Measurements from ENCODE around the gene USP22. TPM values are rescaled to one million over a fixed set of nuclear protein-coding genes. Genes with fewer than 3 reads are reported as not detected.

The USP22 gene
- total and polyA plus RNA-seq, 2 of the 4 experiments (the other 2 are of a cell fraction) = 161 to 319 TPM

DNA sequence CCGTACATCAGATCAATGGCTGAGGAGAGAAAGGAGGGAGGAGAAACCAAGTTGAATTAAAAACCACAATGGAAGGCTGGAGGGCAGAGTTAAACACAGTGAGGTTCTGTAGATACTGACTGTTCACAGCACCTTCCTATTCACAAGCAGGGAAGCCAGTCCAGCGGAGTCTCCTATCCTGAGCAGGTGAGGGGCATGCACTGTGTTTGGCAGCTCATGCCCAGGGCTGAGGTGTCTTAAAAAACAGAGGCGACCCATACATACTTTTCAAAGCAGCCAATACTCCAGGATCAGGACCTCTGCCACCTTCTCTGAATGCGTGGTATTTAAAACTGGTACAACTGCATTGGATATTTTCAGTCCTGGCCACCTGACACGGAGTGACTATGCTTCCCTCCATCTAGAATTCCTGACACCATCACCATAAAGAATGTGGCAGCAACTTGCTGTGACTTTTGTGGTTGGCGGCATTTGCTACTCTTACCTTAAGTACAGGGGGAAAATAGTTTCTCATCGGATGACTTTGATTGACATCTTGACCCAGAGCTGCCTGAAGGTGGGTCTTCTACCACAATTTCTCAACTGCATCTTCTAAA lies 21.5 kb downstream of the USP22 start:
- Histone ChIP-seq H4K91ac (ENCODE audit: insufficient read depth, low read depth, low read length) (no peak overlapping the region), H3K36me3 (ENCODE audit: control insufficient read depth, insufficient read depth, low read length) (peaks cover 71% of the 10 kb centered on the region), H3K56ac (ENCODE audit: extremely low read depth, insufficient read depth, low read length) (no peak overlapping the region), H3K4ac (ENCODE audit: low read depth, low read length) (no peak overlapping the region), H2BK15ac (ENCODE audit: low read depth, low read length) (no peak overlapping the region), H2AK9ac (replicated peaks; ENCODE audit: low read depth, low read length, poor library complexity) (no peak overlapping the region), H3K18ac (ENCODE audit: low read depth, low read length) (no peak overlapping the region), H3K9me3 (ENCODE audit: control insufficient read depth, insufficient read depth, low read length) (no peaks in the 10 kb centered on the region), H3K14ac (replicated peaks; ENCODE audit: low read depth, low read length) (no peak overlapping the region), H4K8ac (ENCODE audit: low read depth in 2 of 2, low read length in 2 of 2) (no peak overlapping the region), H3K23ac (ENCODE audit: low read depth, low read length) (no peak overlapping the region), H3K9me1 (ENCODE audit: insufficient read depth, low read length) (peaks cover 23% of the 10 kb centered on the region), H2BK120ac (ENCODE audit: low read depth, low read length) (no peak overlapping the region), H3K4me2 (ENCODE audit: low read depth, low read length) (no peak overlapping the region), H3K9ac (ENCODE audit: low read depth, low read length) (no peak overlapping the region), H3K4me3 (ENCODE audit: insufficient read depth, low read depth, low read length) (no peak overlapping the region), H2BK20ac (ENCODE audit: low read depth, low read length) (no peak overlapping the region), H2AK5ac (ENCODE audit: low read depth, low read length) (no peak overlapping the region), H2AFZ (replicated peaks; ENCODE audit: low read length, poor library complexity) (no peak overlapping the region), H3K79me1 (ENCODE audit: low read depth in 1 of 2, low read length in 2 of 2) (peaks cover 38 to 75% of the 10 kb centered on the region in 2 experiments), H2BK5ac (ENCODE audit: low read depth, low read length, poor library complexity, severe bottlenecking) (no peak overlapping the region), H4K20me1 (ENCODE audit: insufficient read depth, low read length) (peaks cover 100% of the 10 kb centered on the region), H4K5ac (ENCODE audit: low read depth, low read length) (no peak overlapping the region), H3K27ac (ENCODE audit: insufficient read depth, low read length) (no peak overlapping the region), H3K27me3 (ENCODE audit: control insufficient read depth, insufficient read depth, low read length) (no peaks in the 10 kb centered on the region), H3K4me1 (ENCODE audit: control insufficient read depth, insufficient read depth, low read length) (peaks cover 6% of the 10 kb centered on the region)
- WGBS, 2 experiments (ENCODE audit: extremely low coverage in 2 of 2, insufficient read length in 1 of 2) = no CpG with 5 or more reads among the region's 7 CpGs
- TF ChIP-seq, protein P1, sequence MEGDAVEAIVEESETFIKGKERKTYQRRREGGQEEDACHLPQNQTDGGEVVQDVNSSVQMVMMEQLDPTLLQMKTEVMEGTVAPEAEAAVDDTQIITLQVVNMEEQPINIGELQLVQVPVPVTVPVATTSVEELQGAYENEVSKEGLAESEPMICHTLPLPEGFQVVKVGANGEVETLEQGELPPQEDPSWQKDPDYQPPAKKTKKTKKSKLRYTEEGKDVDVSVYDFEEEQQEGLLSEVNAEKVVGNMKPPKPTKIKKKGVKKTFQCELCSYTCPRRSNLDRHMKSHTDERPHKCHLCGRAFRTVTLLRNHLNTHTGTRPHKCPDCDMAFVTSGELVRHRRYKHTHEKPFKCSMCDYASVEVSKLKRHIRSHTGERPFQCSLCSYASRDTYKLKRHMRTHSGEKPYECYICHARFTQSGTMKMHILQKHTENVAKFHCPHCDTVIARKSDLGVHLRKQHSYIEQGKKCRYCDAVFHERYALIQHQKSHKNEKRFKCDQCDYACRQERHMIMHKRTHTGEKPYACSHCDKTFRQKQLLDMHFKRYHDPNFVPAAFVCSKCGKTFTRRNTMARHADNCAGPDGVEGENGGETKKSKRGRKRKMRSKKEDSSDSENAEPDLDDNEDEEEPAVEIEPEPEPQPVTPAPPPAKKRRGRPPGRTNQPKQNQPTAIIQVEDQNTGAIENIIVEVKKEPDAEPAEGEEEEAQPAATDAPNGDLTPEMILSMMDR (conservative IDR thresholded peaks at IDR 0.05; ENCODE audit: low read depth, low read length) = no peak
- TF ChIP-seq USF2 (IDR thresholded peaks at IDR 0.05; ENCODE audit: low read depth, low read length) (no peak), MAZ (IDR thresholded peaks at IDR 0.05; ENCODE audit: borderline replicate concordance, low read depth, low read length) (no peak), RFX5 (IDR thresholded peaks at IDR 0.05; ENCODE audit: low read depth, low read length) (no peak), CHD1 (IDR thresholded peaks at IDR 0.05; ENCODE audit: low read depth, low read length) (no peak), MXI1 (IDR thresholded peaks at IDR 0.05; ENCODE audit: borderline replicate concordance, low read depth, low read length) (no peak), RAD21 (IDR thresholded peaks at IDR 0.05; ENCODE audit: low read length) (no peak), CEBPB (IDR thresholded peaks at IDR 0.05; ENCODE audit: low read depth, low read length) (no peak), SMC3 (IDR thresholded peaks at IDR 0.05; ENCODE audit: low read depth, low read length) (no peak), BHLHE40 (IDR thresholded peaks at IDR 0.05; ENCODE audit: low read depth, low read length) (no peak), MAFK (IDR thresholded peaks at IDR 0.05; ENCODE audit: low read depth, low read length) (no peak), POLR2A (IDR thresholded peaks at IDR 0.05; ENCODE audit: low read depth, low read length) (no peak), RCOR1 (IDR thresholded peaks at IDR 0.05; ENCODE audit: insufficient replicate concordance, low read length) (no peak), FOS (IDR thresholded peaks at IDR 0.05; ENCODE audit: low read depth, low read length) (no peak), NFE2L2 (IDR thresholded peaks at IDR 0.05; ENCODE audit: low read depth, low read length) (no peak)
- TF ChIP-seq, protein P2, sequence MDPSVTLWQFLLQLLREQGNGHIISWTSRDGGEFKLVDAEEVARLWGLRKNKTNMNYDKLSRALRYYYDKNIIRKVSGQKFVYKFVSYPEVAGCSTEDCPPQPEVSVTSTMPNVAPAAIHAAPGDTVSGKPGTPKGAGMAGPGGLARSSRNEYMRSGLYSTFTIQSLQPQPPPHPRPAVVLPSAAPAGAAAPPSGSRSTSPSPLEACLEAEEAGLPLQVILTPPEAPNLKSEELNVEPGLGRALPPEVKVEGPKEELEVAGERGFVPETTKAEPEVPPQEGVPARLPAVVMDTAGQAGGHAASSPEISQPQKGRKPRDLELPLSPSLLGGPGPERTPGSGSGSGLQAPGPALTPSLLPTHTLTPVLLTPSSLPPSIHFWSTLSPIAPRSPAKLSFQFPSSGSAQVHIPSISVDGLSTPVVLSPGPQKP (IDR thresholded peaks at IDR 0.05; ENCODE audit: borderline replicate concordance, low read depth, low read length) = no peak
- no peak for DNase-seq
- intact Hi-C loops (cut with micrococcal nuclease) = no loop called here
- in situ Hi-C loops (cut with MboI; ENCODE audit: low sequenced_read_pairs) = no loop called here
- BruUV-seq (replicated peaks) = no TSS peak
- ChIA-PET POLR2A (ENCODE audit: unreplicated experiment) (no interaction called here), CTCF (no interaction called here)
- no peak for ATAC-seq (ENCODE audit: low read depth)
- dilution Hi-C loops (cut with HindIII; ENCODE audit: low sequenced_read_pairs, unreplicated experiment) = no loop called here
